ENCODE data around the gene HLA-A.

HLA-A gene

GRCh38 chr6:29992807-29993206 lies 50.5 kb downstream of the HLA-A start:
- no peak for DNase-seq

GRCh38 chr6:29994826-29995225 lies 52.5 kb downstream of the HLA-A start:
- no peak for DNase-seq

- no peak for DNase-seq
Measured at GRCh38 chr6:29995340-29995777, 53.0 kb downstream of the HLA-A start.

Data from NCI-H748 treated with DMSO at 0.1 percent for 48 hours (cell line).